ENCODE data around the gene DNAH7. TPM values are rescaled to one million over a fixed set of nuclear protein-coding genes. Genes with fewer than 3 reads are reported as not detected.

DNAH7 gene
- total and polyA plus RNA-seq, 2 of the 4 experiments (the other 2 are of a cell fraction), result 0.22 to 0.36 TPM

- in situ Hi-C loops (cut with MboI; ENCODE audit: low sequenced_read_pairs), result no loop called here
Observed at GRCh38 chr2:195733831-195734230, 334.8 kb downstream of the DNAH7 start.

More at GRCh38 chr2:195733831-195734230, 334.8 kb downstream of the DNAH7 start:
- Histone ChIP-seq H2AK5ac (ENCODE audit: low read depth, low read length) (no peak overlapping the region), H3K9me3 (ENCODE audit: control insufficient read depth, insufficient read depth, low read length) (no peaks in the 10 kb centered on the region), H3K4me3 (ENCODE audit: insufficient read depth, low read depth, low read length) (no peak overlapping the region), H3K14ac (replicated peaks; ENCODE audit: low read depth, low read length) (no peak overlapping the region), H3K4me2 (ENCODE audit: low read depth, low read length) (no peak overlapping the region), H2BK15ac (ENCODE audit: low read depth, low read length) (no peak overlapping the region), H2AFZ (replicated peaks; ENCODE audit: low read length, poor library complexity) (no peak overlapping the region), H4K8ac (ENCODE audit: low read depth in 2 of 2, low read length in 2 of 2) (no peak overlapping the region), H3K27ac (ENCODE audit: insufficient read depth, low read length) (no peak overlapping the region), H2BK20ac (ENCODE audit: low read depth, low read length) (no peak overlapping the region), H3K9me1 (ENCODE audit: insufficient read depth, low read length) (no peaks in the 10 kb centered on the region; the same call in 1 of the 2 replicates), H3K23ac (ENCODE audit: low read depth, low read length) (no peak overlapping the region), H2BK120ac (ENCODE audit: low read depth, low read length) (no peak overlapping the region), H3K4me1 (ENCODE audit: control insufficient read depth, insufficient read depth, low read length) (peaks cover 3% of the 10 kb centered on the region), H4K91ac (ENCODE audit: insufficient read depth, low read depth, low read length) (no peak overlapping the region), H3K18ac (ENCODE audit: low read depth, low read length) (no peak overlapping the region), H4K20me1 (ENCODE audit: insufficient read depth, low read length) (no peaks in the 10 kb centered on the region), H3K36me3 (ENCODE audit: control insufficient read depth, insufficient read depth, low read length) (peaks cover 10% of the 10 kb centered on the region), H3K27me3 (ENCODE audit: control insufficient read depth, insufficient read depth, low read length) (no peaks in the 10 kb centered on the region), H2BK5ac (ENCODE audit: low read depth, low read length, poor library complexity, severe bottlenecking) (no peak overlapping the region), H3K79me1 (ENCODE audit: low read depth in 1 of 2, low read length in 2 of 2) (peaks cover 8 to 14% of the 10 kb centered on the region in 2 experiments; a peak in 3 of 4 replicates), H3K4ac (ENCODE audit: low read depth, low read length) (no peak overlapping the region), H3K9ac (ENCODE audit: low read depth, low read length) (no peak overlapping the region), H2AK9ac (replicated peaks; ENCODE audit: low read depth, low read length, poor library complexity) (no peak overlapping the region), H4K5ac (ENCODE audit: low read depth, low read length) (no peak overlapping the region), H3K56ac (ENCODE audit: extremely low read depth, insufficient read depth, low read length) (no peak overlapping the region)
- ATAC-seq (ENCODE audit: low read depth) (no peak), DNase-seq (no peak)
- intact Hi-C loops (cut with micrococcal nuclease), result no loop called here
- ChIA-PET CTCF (no interaction called here), POLR2A (ENCODE audit: unreplicated experiment) (no interaction called here)
- no TSS peak for BruUV-seq (replicated peaks)
- TF ChIP-seq USF2 (IDR thresholded peaks at IDR 0.05; ENCODE audit: low read depth, low read length) (no peak), CHD1 (IDR thresholded peaks at IDR 0.05; ENCODE audit: low read depth, low read length) (no peak), MXI1 (IDR thresholded peaks at IDR 0.05; ENCODE audit: borderline replicate concordance, low read depth, low read length) (no peak), CTCF (conservative IDR thresholded peaks at IDR 0.05; ENCODE audit: low read depth, low read length) (no peak), POLR2A (IDR thresholded peaks at IDR 0.05; ENCODE audit: low read depth, low read length) (no peak), SMC3 (IDR thresholded peaks at IDR 0.05; ENCODE audit: low read depth, low read length) (no peak), RFX5 (IDR thresholded peaks at IDR 0.05; ENCODE audit: low read depth, low read length) (no peak), BHLHE40 (IDR thresholded peaks at IDR 0.05; ENCODE audit: low read depth, low read length) (no peak), ELK1 (IDR thresholded peaks at IDR 0.05; ENCODE audit: borderline replicate concordance, low read depth, low read length) (no peak), FOS (IDR thresholded peaks at IDR 0.05; ENCODE audit: low read depth, low read length) (no peak), MAFK (IDR thresholded peaks at IDR 0.05; ENCODE audit: low read depth, low read length) (no peak), RCOR1 (IDR thresholded peaks at IDR 0.05; ENCODE audit: insufficient replicate concordance, low read length) (no peak), CEBPB (IDR thresholded peaks at IDR 0.05; ENCODE audit: low read depth, low read length) (no peak), MAZ (IDR thresholded peaks at IDR 0.05; ENCODE audit: borderline replicate concordance, low read depth, low read length) (no peak), RAD21 (IDR thresholded peaks at IDR 0.05; ENCODE audit: low read length) (no peak), NFE2L2 (IDR thresholded peaks at IDR 0.05; ENCODE audit: low read depth, low read length) (no peak)
- dilution Hi-C loops (cut with HindIII; ENCODE audit: low sequenced_read_pairs, unreplicated experiment), result no loop called here

Measured in IMR-90 (cell line).